Activated B cell treated with CpG ODN at 0.5 μM for 24 hours (primary cell): ENCODE results near the gene CTAG1B. TPM values are rescaled to one million over a fixed set of nuclear protein-coding genes. Genes with fewer than 3 reads are reported as not detected.
A peak's percentile ranks its signal among the peaks of the same experiment; 100 is the strongest.
"Not testable (repeated sequence)": the region's sequence is repeated elsewhere in the genome, so short reads cannot be mapped to it uniquely, and the experiment has no call there.

Source experiments
- ATAC-seq: fragments of 200-7000 bp; cut with Tn5 transposase; one replicate; pipeline ENCODE4 v1.10.0; 2021; ENCODE audit warnings: low read depth, mild to moderate bottlenecking, moderate library complexity
- CTCF ChIA-PET: fragments of 350-600 bp; sonication (Branson Sonifier 250); formaldehyde crosslinking; loops from one replicate; lab custom pipeline; 2021; ENCODE audit warnings: antibody characterized with exemption; lab: Charles Lee
- POLR2A ChIA-PET: fragments of 350-600 bp; sonication (Branson Sonifier 250); formaldehyde crosslinking; loops from one replicate; lab custom pipeline; 2021; ENCODE audit warnings: antibody characterized with exemption; lab: Charles Lee
- DNase-seq: peaks from one replicate; pipeline ENCODE4 v3.0.0; 2022
- H3K27ac Mint-ChIP-seq: one replicate; pipeline ENCODE4 v1.8.0; 2020; ENCODE audit warnings: mixed read lengths
- H3K27me3 Mint-ChIP-seq: one replicate; pipeline ENCODE4 v1.8.0; 2021; ENCODE audit warnings: mixed read lengths
- H3K36me3 Mint-ChIP-seq: one replicate; pipeline ENCODE4 v1.8.0; 2021; ENCODE audit warnings: low read depth, mixed read lengths
- H3K4me1 Mint-ChIP-seq: one replicate; pipeline ENCODE4 v1.8.0; 2021; ENCODE audit warnings: mixed read lengths
- H3K4me3 Mint-ChIP-seq: one replicate; pipeline ENCODE4 v1.8.0; 2020; ENCODE audit warnings: mild to moderate bottlenecking, mixed read lengths
- H3K9me3 Mint-ChIP-seq: one replicate; pipeline ENCODE4 v1.8.0; 2020; ENCODE audit warnings: mixed read lengths
- CTCF ChIP-seq: fragments of 200-600 bp; IDR thresholded peaks from one replicate; pipeline ENCODE4 v1.8.0; 2022; ENCODE audit warnings: antibody characterized with exemption, mild to moderate bottlenecking
- intact Hi-C: fragments of 100-400 bp; cut with micrococcal nuclease; formaldehyde crosslinking; loops from one replicate; pipeline ENCODE4 v1.15.1; 2024
- total RNA-seq: library from RNA; stranded (reverse); gene quantifications from 2 replicates; pipeline ENCODE4 v1.2.3, GENCODE V29; 2022

CTAG1B gene
- total RNA-seq, 1 donor from 2014 or later: not detected

GRCh38 chrX:154595559-154596249, 23.4 kb downstream of the CTAG1B start:
- intact Hi-C loops: no loop called here
- no peak for ATAC-seq
- no peak for DNase-seq
- peaks cover 9% of the 10 kb centered on the region for H3K27me3 Mint-ChIP-seq
- TF ChIP-seq CTCF: no peak
- no peaks in the 10 kb centered on the region for H3K9me3 Mint-ChIP-seq
- H3K4me3 Mint-ChIP-seq: no peak overlapping the region
- no peak overlapping the region for H3K27ac Mint-ChIP-seq
- ChIA-PET CTCF (no interaction called here), POLR2A (no interaction called here)
- no peaks in the 10 kb centered on the region for H3K36me3 Mint-ChIP-seq
- no peaks in the 10 kb centered on the region for H3K4me1 Mint-ChIP-seq

- no peak overlapping the region for H3K27ac Mint-ChIP-seq
- intact Hi-C loops: no loop called here
- DNase-seq (no peak), ATAC-seq (no peak)
- H3K9me3 Mint-ChIP-seq: no peaks in the 10 kb centered on the region
- ChIA-PET CTCF (no interaction called here), POLR2A (no interaction called here)
- peaks cover 9% of the 10 kb centered on the region for H3K27me3 Mint-ChIP-seq
- no peaks in the 10 kb centered on the region for H3K4me1 Mint-ChIP-seq
- no peaks in the 10 kb centered on the region for H3K36me3 Mint-ChIP-seq
- no peak for TF ChIP-seq CTCF
- H3K4me3 Mint-ChIP-seq: no peak overlapping the region
Measured at GRCh38 chrX:154594491-154594890, 24.6 kb downstream of the CTAG1B start.

- no peak for ATAC-seq
- Mint-ChIP-seq H3K9me3 (no peaks in the 10 kb centered on the region), H3K27ac (no peak overlapping the region), H3K4me3 (no peak overlapping the region), H3K36me3 (no peaks in the 10 kb centered on the region), H3K4me1 (no peaks in the 10 kb centered on the region), H3K27me3 (peaks cover 9% of the 10 kb centered on the region)
- intact Hi-C loops: no loop called here
- DNase-seq: no peak
- ChIA-PET CTCF (no interaction called here), POLR2A (no interaction called here)
- TF ChIP-seq CTCF: no peak
Measured at GRCh38 chrX:154593201-154593600, 25.9 kb downstream of the CTAG1B start.

GRCh38 chrX:154592505-154592904, 26.6 kb downstream of the CTAG1B start:
- intact Hi-C loops: no loop called here

GRCh38 chrX:154590415-154590814, 28.7 kb downstream of the CTAG1B start:
- DNase-seq, H3K27ac Mint-ChIP-seq, POLR2A ChIA-PET, CTCF ChIA-PET, H3K27me3 Mint-ChIP-seq, H3K9me3 Mint-ChIP-seq, intact Hi-C loops, H3K4me1 Mint-ChIP-seq, H3K4me3 Mint-ChIP-seq, H3K36me3 Mint-ChIP-seq, ATAC-seq: not testable (repeated sequence)

More at GRCh38 chrX:154592505-154592904, 26.6 kb downstream of the CTAG1B start:
- TF ChIP-seq CTCF: no peak
- Mint-ChIP-seq H3K27ac (no peak overlapping the region), H3K36me3 (no peaks in the 10 kb centered on the region), H3K4me1 (no peaks in the 10 kb centered on the region), H3K27me3 (peaks cover 4% of the 10 kb centered on the region), H3K4me3 (no peak overlapping the region), H3K9me3 (no peaks in the 10 kb centered on the region)
- DNase-seq: no peak
- ChIA-PET CTCF (no interaction called here), POLR2A (no interaction called here)
- ATAC-seq: no peak

GRCh38 chrX:154584585-154585183, 34.4 kb downstream of the CTAG1B start, which contains the start of gene CTAG1A:
CTAG1A (plus strand) TSS chrX:154585133; CDS start chrX:154585207, 74 bp downstream.
- H3K9me3 Mint-ChIP-seq, ATAC-seq, H3K4me3 Mint-ChIP-seq, POLR2A ChIA-PET, intact Hi-C loops, H3K27ac Mint-ChIP-seq, H3K36me3 Mint-ChIP-seq, DNase-seq, CTCF ChIA-PET, H3K27me3 Mint-ChIP-seq, H3K4me1 Mint-ChIP-seq: not testable (repeated sequence)

GRCh38 chrX:154582994-154583393, 36.1 kb downstream of the CTAG1B start:
- H3K27ac Mint-ChIP-seq, DNase-seq, ATAC-seq, H3K27me3 Mint-ChIP-seq, POLR2A ChIA-PET, H3K4me3 Mint-ChIP-seq, CTCF ChIA-PET, H3K36me3 Mint-ChIP-seq, intact Hi-C loops, H3K9me3 Mint-ChIP-seq, H3K4me1 Mint-ChIP-seq: not testable (repeated sequence)

- H3K36me3 Mint-ChIP-seq, intact Hi-C loops, H3K4me1 Mint-ChIP-seq, H3K27ac Mint-ChIP-seq, POLR2A ChIA-PET, H3K9me3 Mint-ChIP-seq, H3K4me3 Mint-ChIP-seq, CTCF ChIA-PET, H3K27me3 Mint-ChIP-seq, DNase-seq: not testable (repeated sequence)
- ATAC-seq: peak; percentile 47
Measured at GRCh38 chrX:154575076-154575475, 44.0 kb downstream of the CTAG1B start.
